AG09319 (cell line): ENCODE measurements around the gene KIAA1549.

Source experiments
- DNase-seq: peaks from one replicate; pipeline ENCODE4 v3.0.0-alpha.2; 2010; ENCODE audit warnings: low read depth; ENCODE audit errors: extremely low read depth
- CTCF ChIP-seq: IDR thresholded peaks from 2 replicates; pipeline ENCODE4 v1.5.1; 2011; ENCODE audit warnings: low read depth, mild to moderate bottlenecking, inconsistent platforms, low read length, moderate library complexity

Gene KIAA1549

GRCh38 chr7:138880881-138881578 lies 100.2 kb downstream of the KIAA1549 start:
- no peak for TF ChIP-seq CTCF
- peak; percentile 35 for DNase-seq

- no peak for DNase-seq
- no peak for TF ChIP-seq CTCF
These were observed 101.8 kb downstream of the KIAA1549 start for GRCh38 chr7:138879356-138879755.

GRCh38 chr7:138878856-138879255 lies 102.3 kb downstream of the KIAA1549 start:
- no peak for DNase-seq
- TF ChIP-seq CTCF: no peak

- DNase-seq: no peak
- no peak for TF ChIP-seq CTCF
These were observed 103.1 kb downstream of the KIAA1549 start for GRCh38 chr7:138878051-138878450.

- TF ChIP-seq CTCF: no peak
- DNase-seq: no peak
These were observed 104.9 kb downstream of the KIAA1549 start for GRCh38 chr7:138876326-138876725.

GRCh38 chr7:138875794-138876193 lies 105.4 kb downstream of the KIAA1549 start:
- no peak for TF ChIP-seq CTCF
- DNase-seq: no peak

- no peak for DNase-seq
- no peak for TF ChIP-seq CTCF
These were observed 107.8 kb downstream of the KIAA1549 start for GRCh38 chr7:138873220-138873892.
